Activated CD4-positive, alpha-beta memory T cell treated with anti-CD3 and anti-CD28 coated beads, Interleukin-2, amount 10 ng/mL, durations not matched to agents 7 days and 5 days (primary cell): ENCODE results near the gene GPSM1. TPM values are rescaled to one million over a fixed set of nuclear protein-coding genes. Genes with fewer than 3 reads are reported as not detected.
"Not testable (repeated sequence)": the region's sequence is repeated elsewhere in the genome, so short reads cannot be mapped to it uniquely, and the experiment has no call there.

Source experiments
- CTCF ChIA-PET: fragments of 350-600 bp; sonication (Branson Sonifier 250); formaldehyde crosslinking; loops from one replicate; lab custom pipeline; 2021; ENCODE audit warnings: antibody characterized with exemption, inconsistent platforms; lab: Charles Lee
- POLR2A ChIA-PET: fragments of 350-600 bp; sonication (Branson Sonifier 250); formaldehyde crosslinking; loops from one replicate; lab custom pipeline; 2021; ENCODE audit warnings: antibody characterized with exemption; lab: Charles Lee
- DNase-seq: peaks from one replicate; pipeline ENCODE4 v3.0.0-alpha.2; 2020
- H3K27ac Mint-ChIP-seq: one replicate; pipeline ENCODE4 v1.8.0; 2021; ENCODE audit warnings: mild to moderate bottlenecking, mixed read lengths
- H3K27me3 Mint-ChIP-seq: one replicate; pipeline ENCODE4 v1.8.0; 2021; ENCODE audit warnings: mixed read lengths
- H3K36me3 Mint-ChIP-seq: one replicate; pipeline ENCODE4 v1.8.0; 2021; ENCODE audit warnings: low read depth, mixed read lengths
- H3K4me1 Mint-ChIP-seq: one replicate; pipeline ENCODE4 v1.8.0; 2021; ENCODE audit warnings: mixed read lengths
- H3K4me3 Mint-ChIP-seq: one replicate; pipeline ENCODE4 v1.8.0; 2021; ENCODE audit warnings: mild to moderate bottlenecking, mixed read lengths
- H3K9me3 Mint-ChIP-seq: one replicate; pipeline ENCODE4 v1.8.0; 2021; ENCODE audit warnings: mixed read lengths
- total RNA-seq, 2 experiments: library from RNA; stranded (reverse); gene quantifications; one replicate each; pipeline ENCODE4 v1.2.3, GENCODE V29; 2021

Gene GPSM1
- total RNA-seq, 2 experiments from 2014 or later: 6.0 to 6.5 TPM

DNA sequence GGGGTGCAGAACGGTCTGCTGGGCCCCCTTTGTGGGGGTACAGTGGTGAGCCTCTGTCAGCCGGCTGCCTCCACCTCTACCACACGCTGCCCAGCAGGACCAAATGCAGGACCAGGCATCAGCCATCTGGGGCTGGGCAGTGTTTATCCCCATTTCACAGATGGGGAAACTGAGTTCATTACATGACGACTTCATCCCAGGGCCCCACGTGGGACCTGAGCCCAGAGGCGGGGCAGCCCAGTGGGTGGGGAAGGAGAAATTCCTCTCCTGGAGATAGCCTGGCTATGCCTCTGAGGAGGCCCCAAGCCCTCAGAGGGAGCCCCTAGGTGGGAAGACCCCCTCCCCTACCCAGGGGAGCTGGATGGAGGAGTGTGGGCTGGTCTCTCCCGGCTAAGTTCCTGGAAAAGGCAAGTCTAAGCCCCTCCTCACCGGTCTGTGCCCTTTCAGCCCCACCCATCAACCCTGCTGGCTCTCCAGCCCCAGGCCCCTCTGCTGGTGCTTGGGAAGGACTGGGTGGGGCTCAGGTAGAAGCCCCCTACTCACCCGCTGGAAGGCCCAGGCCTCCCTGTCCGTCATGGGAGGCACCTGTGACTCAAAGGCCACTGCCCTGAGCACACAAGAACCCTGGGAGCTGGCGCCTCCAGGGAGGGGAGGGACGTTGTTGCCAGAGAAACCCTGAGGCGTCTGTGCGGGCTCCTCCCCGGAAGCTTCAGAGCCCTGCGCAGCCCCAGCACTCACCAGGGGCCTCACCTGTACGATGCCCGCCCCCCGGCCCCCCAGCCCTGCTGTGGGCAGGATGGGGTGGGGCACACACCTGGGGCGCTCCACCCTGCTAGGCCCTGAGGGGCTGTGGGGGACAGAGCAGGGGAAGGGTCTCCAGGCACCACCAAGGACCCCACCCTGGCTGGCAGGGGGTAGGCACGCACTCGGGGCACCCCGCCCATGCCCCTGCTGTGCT is 16.0 kb upstream of the GPSM1 start:
- Mint-ChIP-seq H3K4me3 (no peak overlapping the region), H3K9me3 (peaks cover 21% of the 10 kb centered on the region), H3K36me3 (peaks cover 7% of the 10 kb centered on the region), H3K27me3 (no peaks in the 10 kb centered on the region), H3K4me1 (peaks cover 2% of the 10 kb centered on the region), H3K27ac (no peak overlapping the region)
- CTCF ChIA-PET: interaction anchor here (1.2 kb wide), 1 partner anchor 85 kb away, joined by 3 read pairs; no protein-coding TSS in a partner anchor
- POLR2A ChIA-PET: no interaction called here
- DNase-seq: peak; percentile 27

DNA sequence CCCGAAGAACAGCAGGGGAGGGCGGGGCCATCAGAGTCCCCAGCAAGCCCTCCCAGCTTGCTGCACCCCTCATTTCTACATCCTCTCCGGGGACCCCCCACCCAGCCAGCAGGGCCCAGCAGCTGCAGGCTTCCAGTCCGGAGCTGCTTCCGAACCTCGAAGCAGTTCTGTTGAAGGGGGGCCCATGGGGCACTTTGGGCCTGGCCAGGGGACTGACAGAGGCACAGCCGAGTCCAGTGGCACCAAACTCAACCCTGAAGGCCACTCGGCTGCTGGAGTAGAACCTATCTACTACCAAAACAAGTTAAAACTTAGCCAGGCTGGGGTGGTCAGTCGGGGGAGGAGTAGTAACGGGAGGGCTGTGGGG is 15.3 kb upstream of the GPSM1 start:
- Mint-ChIP-seq H3K36me3 (peaks cover 9% of the 10 kb centered on the region), H3K27ac (no peak overlapping the region), H3K4me3 (no peak overlapping the region), H3K4me1 (peaks cover 2% of the 10 kb centered on the region), H3K27me3 (no peaks in the 10 kb centered on the region), H3K9me3 (peaks cover 23% of the 10 kb centered on the region)
- no peak for DNase-seq
- ChIA-PET POLR2A (no interaction called here), CTCF (interaction anchor here (1.2 kb wide), 1 partner anchor 84 kb away, joined by 3 read pairs; no protein-coding TSS in a partner anchor)

DNA sequence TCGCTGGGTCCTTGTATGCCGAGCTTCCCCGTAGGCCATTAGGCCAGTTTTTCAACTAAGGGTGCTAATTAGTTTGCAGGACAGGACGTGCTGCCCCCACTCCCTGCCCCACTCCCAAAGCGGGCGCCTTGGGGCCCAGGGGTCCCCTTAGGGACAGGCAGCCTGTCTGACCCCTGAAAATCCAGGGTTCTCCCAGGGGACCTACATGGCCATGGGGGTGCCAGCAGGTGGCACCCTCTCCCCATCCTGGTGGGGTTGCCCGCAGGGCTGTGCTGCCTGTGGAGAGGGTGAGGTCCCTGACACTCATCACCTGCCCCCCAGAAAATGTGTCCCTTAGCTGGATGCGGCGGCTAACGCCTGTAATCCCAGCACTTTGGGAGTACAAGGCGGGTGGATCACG is 14.9 kb upstream of the GPSM1 start:
- H3K4me1 Mint-ChIP-seq: peaks cover 2% of the 10 kb centered on the region
- no peak overlapping the region for H3K27ac Mint-ChIP-seq
- H3K36me3 Mint-ChIP-seq: peaks cover 9% of the 10 kb centered on the region
- ChIA-PET CTCF (interaction anchor here (0.7 to 1.2 kb wide), 3 partner anchors 51 to 88 kb away, joined by 3 read pairs; partner anchors contain the start of gene DNLZ), POLR2A (no interaction called here)
- DNase-seq: peak; percentile 43
- peaks cover 23% of the 10 kb centered on the region for H3K9me3 Mint-ChIP-seq
- H3K27me3 Mint-ChIP-seq: no peaks in the 10 kb centered on the region
- no peak overlapping the region for H3K4me3 Mint-ChIP-seq

DNA sequence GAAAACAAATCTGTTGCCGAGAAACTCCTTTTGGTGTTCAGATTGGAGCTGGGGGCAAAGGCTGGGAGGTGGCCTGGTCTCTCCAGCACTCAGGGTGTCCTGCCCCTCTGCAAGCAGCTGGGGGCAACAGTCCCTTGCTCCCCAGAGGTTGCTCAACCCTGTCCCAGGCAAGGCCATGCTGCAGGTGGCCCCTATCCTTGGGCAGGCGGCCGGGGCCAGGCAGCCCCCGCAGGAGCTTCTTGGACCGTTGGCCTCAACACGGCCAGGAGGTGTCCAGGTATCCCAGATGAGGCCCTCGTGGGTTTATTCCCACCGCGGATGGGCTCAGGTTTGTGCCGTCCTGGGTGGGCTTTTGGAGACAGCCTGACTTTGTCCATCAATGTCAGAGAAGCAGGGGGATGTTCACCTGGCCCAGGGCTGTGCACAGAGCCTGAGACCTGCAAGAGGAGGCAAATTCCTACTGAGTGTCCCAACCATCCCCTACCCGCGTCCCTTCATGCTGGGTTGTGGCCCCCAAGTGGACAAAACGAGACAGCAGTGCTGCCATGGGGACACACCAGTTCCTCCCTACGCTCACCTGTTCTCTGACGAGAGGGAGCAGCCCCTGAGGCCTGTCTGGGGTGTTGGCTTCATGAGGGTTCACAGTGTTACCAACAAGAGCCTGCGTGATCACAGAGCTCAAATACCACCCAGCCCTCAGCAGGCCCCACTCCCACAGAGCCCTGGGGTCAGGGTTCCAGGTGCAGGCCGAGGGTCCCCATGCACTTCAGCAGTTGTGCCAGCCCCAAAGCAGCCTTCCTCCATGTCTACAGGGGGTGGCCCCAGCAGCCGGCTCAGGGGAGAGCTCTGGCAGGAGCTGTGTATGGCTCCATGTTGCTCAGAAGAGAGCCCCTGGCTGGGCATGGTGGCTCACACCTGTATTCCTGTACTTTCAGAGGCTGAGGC is 14.0 kb upstream of the GPSM1 start:
- POLR2A ChIA-PET: no interaction called here
- Mint-ChIP-seq H3K27me3 (no peaks in the 10 kb centered on the region), H3K4me1 (peaks cover 2% of the 10 kb centered on the region), H3K9me3 (peaks cover 23% of the 10 kb centered on the region), H3K4me3 (no peak overlapping the region), H3K36me3 (peaks cover 9% of the 10 kb centered on the region), H3K27ac (no peak overlapping the region)
- no peak for DNase-seq
- CTCF ChIA-PET: interaction anchor here (0.7 to 1.2 kb wide), 4 partner anchors 16 to 87 kb away, joined by 3 read pairs; partner anchors contain the start of gene DNLZ

DNA sequence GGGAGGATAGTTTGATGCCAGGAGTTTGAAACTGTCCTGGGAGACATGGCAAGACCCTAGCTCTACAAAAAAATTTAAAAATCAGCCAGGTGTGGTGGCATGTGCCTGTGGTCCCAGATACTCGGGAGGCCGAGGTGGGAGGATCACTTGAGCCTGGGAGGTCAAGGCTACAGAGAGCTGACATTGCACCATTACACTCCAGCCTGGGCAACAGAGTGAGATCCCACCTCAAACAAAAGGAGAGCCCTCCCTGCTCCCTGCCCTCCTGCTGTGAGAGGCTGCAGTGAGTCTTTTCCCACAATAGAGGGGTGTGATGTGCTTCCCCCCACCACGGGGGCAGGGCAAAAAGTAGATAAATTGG is 13.3 kb upstream of the GPSM1 start:
- Mint-ChIP-seq H3K36me3 (peaks cover 9% of the 10 kb centered on the region), H3K27ac (no peak overlapping the region), H3K9me3 (peaks cover 23% of the 10 kb centered on the region), H3K4me1 (peaks cover 2% of the 10 kb centered on the region), H3K4me3 (no peak overlapping the region), H3K27me3 (no peaks in the 10 kb centered on the region)
- POLR2A ChIA-PET: no interaction called here
- CTCF ChIA-PET: interaction anchor here (0.9 kb wide), 1 partner anchor 17 kb away, joined by 3 read pairs; no protein-coding TSS in a partner anchor
- DNase-seq: no peak

DNA sequence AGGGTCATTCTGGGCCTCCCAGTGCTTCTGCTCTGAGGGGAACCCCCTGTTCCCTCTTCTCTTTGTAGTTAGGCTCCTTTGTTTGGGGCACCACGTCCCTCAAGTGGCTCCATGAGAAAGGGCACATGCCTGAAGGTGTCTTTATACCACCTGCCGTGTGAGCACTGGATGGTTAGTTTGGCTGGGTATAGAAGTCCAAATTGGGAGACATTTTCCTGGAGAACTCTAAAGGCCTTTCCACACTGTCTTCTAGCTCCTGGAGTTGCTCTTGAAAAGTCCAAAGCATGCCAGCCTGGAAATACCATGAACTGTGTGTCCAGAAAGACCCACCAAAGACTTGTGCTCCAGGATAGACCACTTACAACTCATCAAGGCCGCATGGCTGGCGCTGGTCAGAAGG is 12.4 kb upstream of the GPSM1 start:
- Mint-ChIP-seq H3K36me3 (peaks cover 9% of the 10 kb centered on the region), H3K27me3 (no peaks in the 10 kb centered on the region), H3K4me3 (no peak overlapping the region), H3K27ac (no peak overlapping the region), H3K9me3 (peaks cover 23% of the 10 kb centered on the region), H3K4me1 (peaks cover 2% of the 10 kb centered on the region)
- no peak for DNase-seq
- ChIA-PET POLR2A (no interaction called here), CTCF (no interaction called here)

DNA sequence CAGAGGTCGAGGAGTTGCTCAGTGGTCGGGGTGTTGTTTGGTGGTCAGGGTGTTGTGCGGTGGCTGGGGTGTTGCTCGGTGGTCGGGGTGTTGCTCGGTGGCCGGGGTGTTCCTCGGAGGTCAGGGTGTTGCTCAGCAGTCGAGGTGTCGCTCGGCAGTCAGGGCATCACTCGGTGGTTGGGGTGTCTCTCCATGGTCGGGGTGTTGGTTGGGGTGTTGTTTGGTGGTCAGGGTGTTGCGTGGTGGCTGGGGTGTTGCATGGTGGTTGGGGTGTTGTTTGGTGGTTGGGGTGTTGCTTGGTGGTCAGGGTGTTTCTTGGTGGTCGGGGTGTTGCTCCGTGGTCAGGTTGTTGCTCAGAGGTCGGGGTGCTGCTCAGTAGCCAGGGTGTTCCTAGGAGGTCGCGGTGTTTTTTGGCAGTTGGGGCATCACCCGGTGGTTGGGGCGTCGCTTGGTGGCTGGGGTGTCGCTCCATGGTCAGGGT is 11.0 kb upstream of the GPSM1 start:
- no peak overlapping the region for H3K4me3 Mint-ChIP-seq

DNA sequence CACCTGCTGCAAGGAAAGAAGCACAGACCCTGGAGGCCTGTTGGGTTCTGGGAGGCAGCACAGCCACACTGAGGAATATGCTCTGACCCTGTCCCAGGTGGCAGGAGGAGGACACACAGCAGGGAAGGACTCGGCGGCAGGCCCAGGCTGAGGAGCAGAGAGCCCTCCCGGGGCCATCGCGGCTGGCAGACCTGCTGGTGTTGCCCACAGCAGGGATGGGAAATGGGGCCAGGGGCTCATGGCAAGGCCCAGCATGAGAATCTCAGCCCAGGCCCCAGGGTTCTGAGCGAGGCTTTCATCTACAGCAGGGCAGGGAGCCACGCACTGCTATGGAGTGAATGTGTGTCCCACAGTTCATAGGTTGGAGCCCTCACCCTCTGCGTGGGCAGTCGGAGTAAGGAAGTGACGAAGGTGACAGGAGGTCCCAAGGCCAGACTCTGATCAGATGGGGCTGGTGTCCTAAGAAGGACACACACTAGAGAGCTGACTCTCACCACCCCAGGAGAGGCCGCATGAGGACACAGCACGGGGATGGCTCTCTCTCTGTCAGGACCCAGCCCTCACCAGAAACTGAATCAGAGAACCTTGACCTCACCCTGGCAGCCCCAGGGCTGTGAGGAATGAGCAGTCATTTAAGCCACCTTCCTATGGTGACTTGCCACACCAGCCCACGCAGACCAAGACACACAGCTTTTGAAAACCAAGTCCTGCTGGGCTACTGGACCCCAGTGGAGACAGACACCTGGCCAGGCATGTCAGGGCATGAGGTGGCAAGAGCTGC is 10.3 kb upstream of the GPSM1 start:
- CTCF ChIA-PET: no interaction called here

More for the DNA sequence above, 11.0 kb upstream of the GPSM1 start:
- DNase-seq: no peak
- POLR2A ChIA-PET: no interaction called here
- H3K27me3 Mint-ChIP-seq: no peaks in the 10 kb centered on the region
- peaks cover 23% of the 10 kb centered on the region for H3K9me3 Mint-ChIP-seq
- no peak overlapping the region for H3K27ac Mint-ChIP-seq
- H3K36me3 Mint-ChIP-seq: peaks cover 9% of the 10 kb centered on the region
- CTCF ChIA-PET: no interaction called here
- peaks cover 2% of the 10 kb centered on the region for H3K4me1 Mint-ChIP-seq

DNA sequence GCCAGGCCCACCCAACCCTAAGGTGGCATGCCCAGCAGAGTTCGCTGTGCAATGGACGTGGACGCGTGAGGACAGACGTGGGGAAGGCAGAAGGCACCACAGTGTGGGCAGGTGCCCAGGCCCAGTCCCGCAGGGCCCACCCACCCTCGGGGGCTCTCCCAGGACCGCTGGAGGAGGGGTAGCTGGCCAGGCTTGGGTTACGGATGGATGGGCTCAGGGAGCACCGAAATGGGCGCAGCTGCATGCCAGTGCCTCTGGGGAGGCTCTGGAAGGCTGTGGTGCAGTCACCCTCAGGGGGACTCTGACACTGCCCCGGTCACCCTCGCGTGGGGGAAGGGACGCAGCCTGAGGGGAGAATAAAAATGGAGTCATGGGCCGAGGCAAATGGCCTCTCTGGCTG is 9.6 kb upstream of the GPSM1 start:
- Mint-ChIP-seq H3K9me3 (peaks cover 23% of the 10 kb centered on the region), H3K27ac (no peak overlapping the region), H3K4me3 (no peak overlapping the region), H3K36me3 (peaks cover 9% of the 10 kb centered on the region), H3K27me3 (no peaks in the 10 kb centered on the region), H3K4me1 (peaks cover 2% of the 10 kb centered on the region)
- DNase-seq: no peak
- POLR2A ChIA-PET: no interaction called here
- CTCF ChIA-PET: no interaction called here

More for the DNA sequence above, 10.3 kb upstream of the GPSM1 start:
- no peaks in the 10 kb centered on the region for H3K27me3 Mint-ChIP-seq
- peaks cover 23% of the 10 kb centered on the region for H3K9me3 Mint-ChIP-seq
- H3K4me3 Mint-ChIP-seq: no peak overlapping the region
- DNase-seq: no peak
- POLR2A ChIA-PET: no interaction called here
- H3K36me3 Mint-ChIP-seq: peaks cover 9% of the 10 kb centered on the region
- no peak overlapping the region for H3K27ac Mint-ChIP-seq
- peaks cover 2% of the 10 kb centered on the region for H3K4me1 Mint-ChIP-seq

DNA sequence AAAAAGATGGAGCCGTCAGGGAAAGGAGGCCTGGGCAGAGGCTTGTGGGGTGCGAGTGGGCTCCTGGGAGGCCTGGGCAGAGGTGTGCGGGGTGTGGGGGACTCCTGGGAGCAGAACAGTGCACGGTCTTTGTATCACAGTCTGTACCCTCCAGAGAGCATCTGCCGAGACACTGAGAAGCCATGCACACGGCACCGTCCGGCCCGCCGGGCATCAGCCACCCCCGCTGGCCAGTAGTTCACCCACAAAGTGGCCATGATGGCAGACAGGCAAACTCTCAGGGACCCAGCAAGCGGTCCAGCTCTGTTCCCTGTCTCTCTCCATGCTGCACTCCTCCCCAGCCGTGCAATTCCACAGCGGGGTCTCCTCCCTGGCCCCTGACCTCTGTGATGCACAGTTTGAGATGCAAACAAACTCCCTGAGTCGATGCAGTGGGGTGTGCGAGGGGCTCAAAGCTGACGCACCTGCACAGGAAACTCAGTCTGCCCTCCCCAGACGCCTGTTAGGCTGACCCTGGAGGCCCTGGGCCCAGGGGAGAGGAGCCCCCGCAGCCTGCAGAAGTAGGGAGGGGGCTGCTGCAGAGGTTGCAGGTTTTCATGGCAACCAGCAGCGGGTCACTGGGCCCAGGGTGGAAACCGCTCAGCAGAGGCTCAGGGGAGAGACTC is 9.1 kb upstream of the GPSM1 start:
- ChIA-PET POLR2A (no interaction called here), CTCF (no interaction called here)
- H3K27me3 Mint-ChIP-seq: no peaks in the 10 kb centered on the region
- peaks cover 23% of the 10 kb centered on the region for H3K9me3 Mint-ChIP-seq
- H3K27ac Mint-ChIP-seq: no peak overlapping the region
- no peak overlapping the region for H3K4me3 Mint-ChIP-seq
- DNase-seq: no peak
- H3K36me3 Mint-ChIP-seq: peaks cover 9% of the 10 kb centered on the region
- peaks cover 2% of the 10 kb centered on the region for H3K4me1 Mint-ChIP-seq

DNA sequence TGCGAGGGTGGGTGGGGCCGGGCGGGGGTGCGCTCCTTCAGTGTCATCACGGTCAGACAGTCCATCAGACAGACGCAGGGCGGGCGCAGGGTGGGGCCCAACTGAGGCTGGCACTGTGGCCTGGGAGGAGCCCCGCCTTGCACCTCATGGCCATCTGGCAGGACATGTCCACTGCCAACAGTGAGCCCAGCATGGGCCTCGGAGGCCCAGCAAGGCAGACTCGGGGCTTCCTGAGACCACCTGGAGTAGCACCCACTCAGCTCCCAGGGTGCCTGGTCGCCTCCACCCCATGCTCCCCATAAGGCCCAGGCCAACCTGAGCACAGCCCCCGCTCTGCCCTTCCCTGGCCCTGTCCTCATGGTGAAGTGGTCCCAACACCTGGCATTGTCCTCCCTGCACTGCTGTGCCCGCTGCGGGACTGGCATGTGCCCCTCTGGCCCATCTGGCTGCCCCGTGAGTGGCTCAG is 8.5 kb upstream of the GPSM1 start:
- Mint-ChIP-seq H3K4me3 (no peak overlapping the region), H3K27me3 (no peaks in the 10 kb centered on the region), H3K27ac (no peak overlapping the region), H3K9me3 (peaks cover 23% of the 10 kb centered on the region), H3K4me1 (peaks cover 2% of the 10 kb centered on the region), H3K36me3 (peaks cover 9% of the 10 kb centered on the region)
- ChIA-PET CTCF (no interaction called here), POLR2A (no interaction called here)
- no peak for DNase-seq

DNA sequence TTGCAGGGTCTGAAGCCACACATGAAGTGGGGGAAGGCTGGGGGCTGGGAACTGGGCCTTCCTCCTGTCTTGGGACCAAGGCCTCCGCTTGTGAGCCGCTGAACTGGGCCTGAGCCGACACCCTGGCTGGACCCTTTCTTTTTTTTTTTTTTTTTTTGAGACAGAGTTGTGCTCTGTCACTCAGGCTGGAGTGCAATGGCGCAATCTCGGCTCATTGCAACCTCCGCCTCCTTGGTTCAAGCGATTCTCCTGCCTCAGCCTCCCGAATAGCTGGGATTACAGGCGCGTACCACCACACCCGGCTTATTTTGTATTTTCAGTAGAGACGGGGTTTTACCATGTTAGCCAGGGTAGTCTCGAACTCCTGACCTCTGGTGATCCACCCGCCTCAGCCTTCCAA is 8.1 kb upstream of the GPSM1 start:
- H3K4me1 Mint-ChIP-seq, H3K27ac Mint-ChIP-seq, DNase-seq, CTCF ChIA-PET, H3K27me3 Mint-ChIP-seq, H3K36me3 Mint-ChIP-seq, POLR2A ChIA-PET, H3K4me3 Mint-ChIP-seq: not testable (repeated sequence)
- H3K9me3 Mint-ChIP-seq: peaks cover 23% of the 10 kb centered on the region
